DMS114 treated with DMSO at 0.1 percent for 48 hours (cell line): ENCODE measurements around the gene FAM83C.

Source experiments
- DNase-seq: peaks from one replicate; lab custom pipeline; 2025; ENCODE audit not compliant: unreplicated experiment; lab: John Stamatoyannopoulos, UW

Gene FAM83C

DNA sequence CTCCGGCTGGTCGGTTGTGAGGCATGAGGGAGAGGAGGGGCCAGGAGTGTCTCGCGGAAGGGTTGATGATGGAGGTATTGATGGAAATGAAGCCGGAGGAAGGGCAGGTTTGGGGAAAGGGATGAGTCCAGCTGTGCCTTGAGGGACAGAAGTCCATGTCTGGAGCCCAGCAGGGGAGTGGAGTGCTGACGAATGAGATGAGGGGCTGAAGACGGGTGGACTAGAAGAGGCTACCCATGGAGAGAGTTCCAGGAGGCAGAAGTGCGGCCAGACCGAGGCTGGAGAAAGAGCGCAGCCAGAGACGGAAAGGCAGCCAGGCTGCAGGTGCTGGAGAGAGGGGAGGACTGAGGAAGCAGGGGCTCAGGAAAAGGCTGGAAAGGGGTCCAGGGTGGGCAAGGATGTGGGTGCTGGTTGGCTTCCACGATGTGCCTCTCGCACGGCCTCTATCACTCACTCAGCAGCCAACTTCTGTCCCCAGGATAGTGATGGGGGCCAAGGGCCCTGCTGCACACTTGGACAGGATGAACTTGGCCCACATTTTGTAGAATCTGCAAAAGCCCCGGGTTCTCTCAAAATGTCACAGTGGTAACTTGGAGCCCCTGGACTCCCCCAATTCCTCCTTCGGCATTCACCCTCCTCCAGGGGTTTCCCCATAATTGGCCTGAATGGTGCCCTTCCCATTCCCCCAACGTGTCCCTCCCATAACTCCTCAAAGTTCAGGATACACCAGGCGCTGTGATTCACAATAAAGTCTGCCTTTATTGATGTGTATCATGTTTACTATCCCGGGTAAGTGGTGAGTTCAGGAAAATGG, 7.0 kb downstream of the FAM83C start:
- peak; percentile 41 for DNase-seq

DNA sequence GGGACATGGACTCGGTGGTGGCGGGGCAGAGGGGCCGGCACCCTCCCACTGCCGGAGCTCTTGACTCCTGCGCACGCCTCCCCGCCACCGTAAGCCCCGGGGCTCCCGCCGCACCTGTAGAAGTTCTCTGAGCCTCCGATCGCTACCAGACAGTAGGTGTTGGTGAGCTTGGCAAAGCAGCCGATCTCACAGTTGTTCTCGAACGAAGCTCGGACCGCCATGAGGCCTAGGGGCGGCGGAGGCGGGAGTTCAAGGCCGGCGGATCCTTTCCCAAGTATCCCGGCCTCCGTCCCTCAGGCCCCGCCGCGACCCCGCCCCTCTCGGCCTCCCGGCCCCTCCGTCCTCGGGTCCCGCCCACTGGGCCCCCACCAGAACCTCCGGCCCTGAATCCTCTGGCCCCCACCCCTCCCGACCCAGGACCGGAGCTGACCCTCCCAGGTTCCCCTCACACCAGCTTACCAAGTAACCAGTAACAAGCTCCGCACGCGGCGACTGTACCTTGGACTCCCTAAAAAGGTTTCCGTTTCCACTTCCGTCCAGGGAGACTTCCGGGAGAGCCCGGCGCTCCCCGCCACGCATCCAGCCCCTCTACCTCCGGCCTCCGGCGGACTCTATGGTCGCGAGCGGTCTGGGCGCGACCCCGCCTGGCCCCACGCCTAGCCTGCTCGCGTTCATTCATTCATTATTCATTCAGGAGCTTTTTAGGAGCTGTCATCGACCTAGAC, 7.8 kb downstream of the FAM83C start, which contains the start of gene EIF6:
Gene EIF6, minus strand, starts transcription at position 506 of the 725 bp plus-strand sequence. Its CDS starts 285 bp downstream, at position 221.
- peak; percentile 69 for DNase-seq

DNA sequence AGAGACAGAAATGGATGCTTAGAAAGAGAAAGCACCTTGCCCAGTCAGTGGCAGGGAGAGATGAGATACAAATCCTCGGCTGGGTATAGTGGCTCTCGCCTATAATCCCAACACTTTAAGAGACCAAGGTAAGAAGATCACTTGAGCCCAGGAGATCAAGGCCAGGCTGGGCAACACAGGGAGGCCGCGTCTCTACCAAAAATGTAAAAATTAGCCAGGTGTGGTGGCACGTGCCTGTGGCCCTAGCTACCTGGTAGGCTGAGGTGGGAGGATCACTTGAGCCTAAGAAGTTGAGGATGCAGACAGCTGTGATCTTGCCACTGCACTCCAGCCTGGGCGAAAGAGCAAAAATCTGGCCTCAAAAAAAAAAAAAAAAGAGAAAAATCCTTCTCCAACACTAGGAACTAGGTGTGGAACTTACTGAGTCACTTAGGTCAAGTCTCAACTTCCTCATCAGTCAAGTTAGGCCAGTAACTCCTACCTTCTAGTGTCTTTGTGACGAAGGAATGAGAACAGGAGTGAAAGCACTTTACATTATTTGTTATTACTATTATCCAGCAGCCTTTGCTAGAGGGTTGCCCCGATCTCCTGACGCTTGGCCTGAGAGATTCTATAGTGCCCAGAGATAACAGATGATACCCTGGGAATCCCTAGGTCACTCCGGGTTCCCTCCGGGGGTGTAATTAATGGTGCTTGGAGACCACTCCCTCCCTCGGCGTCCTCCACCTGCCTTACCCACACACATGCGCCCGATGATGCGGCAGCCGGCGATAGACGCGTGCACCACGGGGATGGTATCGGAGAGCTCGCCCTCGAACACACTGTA, 8.6 kb downstream of the FAM83C start:
- no peak for DNase-seq

DNA sequence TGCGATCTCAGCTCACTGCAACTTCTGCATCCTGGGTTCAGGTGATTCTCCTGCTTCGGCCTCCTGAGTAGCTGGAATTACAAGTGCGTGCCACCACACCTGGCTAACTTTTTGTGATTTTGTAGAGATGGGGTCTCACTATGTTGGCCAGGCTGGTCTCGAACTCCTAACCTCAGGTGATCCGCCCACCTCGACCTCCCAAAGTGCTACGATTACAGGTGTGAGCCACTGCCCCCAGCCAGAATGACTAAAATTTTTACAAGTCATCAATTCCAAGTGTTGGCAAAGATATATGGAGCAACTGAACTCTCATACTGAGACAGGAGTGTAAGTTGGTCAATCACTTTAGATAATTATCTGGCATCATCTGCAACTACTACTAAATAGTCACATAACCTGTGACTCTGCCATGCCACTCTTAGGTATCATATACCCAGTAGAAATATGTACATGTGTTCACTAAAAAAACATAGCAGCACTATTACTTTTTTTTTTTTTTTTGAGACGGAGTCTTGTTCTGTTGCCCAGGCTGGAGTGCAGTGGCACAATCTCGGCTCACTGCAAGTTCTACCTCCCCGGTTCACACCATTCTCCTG, 10.6 kb downstream of the FAM83C start:
- no peak for DNase-seq

DNA sequence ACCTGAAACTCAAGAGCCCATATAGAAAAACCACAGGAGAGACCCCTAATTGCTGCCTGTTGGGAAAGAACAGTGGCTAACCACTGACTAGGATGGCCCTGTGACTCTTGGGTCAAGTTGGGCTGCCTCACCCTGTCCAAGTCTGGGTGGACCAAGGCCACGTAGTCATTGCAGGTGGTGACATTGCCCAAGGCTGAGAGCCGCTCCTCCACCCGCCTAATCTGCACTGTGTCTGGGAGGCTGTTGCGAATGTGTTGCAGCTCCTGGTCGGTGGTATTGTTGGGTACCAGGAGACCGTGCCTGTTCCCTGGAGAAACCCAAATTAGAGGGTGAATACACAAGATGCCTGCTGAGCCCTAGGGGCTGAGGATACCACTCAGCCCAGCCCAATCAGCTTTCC, 11.7 kb downstream of the FAM83C start:
- no peak for DNase-seq

DNA sequence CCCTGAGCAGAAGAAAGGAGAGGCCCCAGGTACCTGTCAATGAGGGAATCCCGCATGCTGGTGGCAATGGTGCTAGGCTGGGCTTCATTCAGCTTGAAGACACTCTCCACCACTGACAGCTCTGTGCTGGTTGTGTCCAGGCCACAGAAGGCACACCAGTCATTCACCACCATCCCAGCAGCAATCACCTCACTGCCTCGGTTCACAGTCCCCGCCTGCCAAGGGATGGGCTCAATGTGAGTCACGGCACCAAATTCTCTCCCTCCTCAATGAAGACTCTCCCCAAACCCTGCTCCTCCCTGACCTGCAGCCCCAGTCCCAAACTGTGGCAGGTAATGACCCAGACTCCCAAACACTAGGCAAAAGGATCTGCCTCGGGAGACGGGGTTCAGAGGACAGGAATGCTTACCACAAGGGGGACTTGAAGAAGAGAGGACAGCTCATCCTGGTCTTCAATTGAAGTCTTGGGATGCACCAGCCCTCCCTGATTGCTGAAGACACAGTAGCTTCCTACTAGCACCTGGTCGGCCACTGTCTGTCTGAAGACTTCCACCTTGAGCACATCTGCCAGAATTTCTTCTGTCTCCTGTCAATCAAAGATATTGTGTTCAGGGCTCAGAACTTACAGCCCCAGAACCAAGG, 12.6 kb downstream of the FAM83C start:
- no peak for DNase-seq

DNA sequence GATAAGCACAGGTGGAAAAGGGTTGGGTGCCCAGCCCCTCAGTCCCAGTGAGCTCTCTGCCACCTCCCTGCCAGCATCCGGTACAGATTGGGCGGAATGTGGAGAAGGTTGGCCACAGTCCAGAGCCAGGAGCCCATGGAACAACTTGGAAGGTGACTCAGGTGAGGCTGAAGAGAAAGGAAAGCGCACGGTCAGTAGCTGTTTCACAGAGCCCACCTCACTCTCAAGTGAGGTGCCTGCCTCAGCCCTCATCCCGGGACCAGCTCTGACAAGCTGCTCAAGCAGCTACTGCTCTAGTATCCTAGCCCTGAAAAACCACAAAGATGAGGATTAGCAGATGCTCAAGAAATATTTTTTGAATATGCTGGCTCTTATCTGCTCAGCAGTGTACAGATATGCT, 13.2 kb downstream of the FAM83C start:
- no peak for DNase-seq

DNA sequence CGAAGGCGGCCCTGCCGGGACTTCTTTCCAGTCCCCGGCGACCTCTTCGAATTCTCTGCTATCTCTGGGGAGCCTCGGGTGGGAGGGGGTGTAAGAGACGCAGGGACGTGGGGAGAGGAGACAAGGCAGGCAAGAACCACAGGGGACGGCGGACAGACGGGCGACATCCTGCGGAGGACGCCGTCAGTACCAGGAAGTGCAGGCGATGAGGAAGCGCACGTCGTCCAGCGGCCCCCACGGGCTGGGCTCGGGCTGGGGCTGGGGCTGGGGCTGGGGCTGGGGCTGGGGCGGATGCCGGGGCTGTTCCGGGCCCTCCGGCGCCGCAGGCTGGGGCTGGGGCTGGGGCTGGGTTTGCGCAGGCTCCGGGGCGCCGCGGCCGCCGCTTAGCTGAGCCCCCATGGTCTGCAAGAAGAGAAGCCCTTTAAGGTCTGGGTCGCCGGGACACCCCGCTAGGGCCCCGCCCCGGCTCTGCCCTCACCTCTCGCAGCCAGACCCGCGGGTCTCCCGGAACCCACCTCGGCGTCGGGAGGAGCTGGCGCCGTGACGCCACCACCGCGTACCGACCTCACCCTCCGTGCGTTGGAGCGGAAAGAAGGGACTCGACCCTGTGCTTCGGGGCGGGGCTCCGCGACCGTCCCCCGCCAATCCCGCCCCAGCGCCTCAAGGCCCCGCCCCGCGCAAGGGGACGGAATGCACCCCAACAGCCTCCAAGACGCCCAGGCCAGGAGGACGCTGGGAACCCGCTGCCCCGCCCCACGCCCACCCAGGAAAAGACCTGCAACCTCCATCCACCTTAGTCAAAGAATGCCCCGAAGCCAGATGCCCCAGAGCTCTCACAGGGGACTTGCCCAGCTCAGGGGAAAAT, 14.5 kb downstream of the FAM83C start, which contains the start of gene MMP24OS:
Gene MMP24OS, minus strand, starts transcription at position 592 of the 865 bp plus-strand sequence. Its CDS starts 193 bp downstream, at position 399.
- DNase-seq = peak; percentile 57

DNA sequence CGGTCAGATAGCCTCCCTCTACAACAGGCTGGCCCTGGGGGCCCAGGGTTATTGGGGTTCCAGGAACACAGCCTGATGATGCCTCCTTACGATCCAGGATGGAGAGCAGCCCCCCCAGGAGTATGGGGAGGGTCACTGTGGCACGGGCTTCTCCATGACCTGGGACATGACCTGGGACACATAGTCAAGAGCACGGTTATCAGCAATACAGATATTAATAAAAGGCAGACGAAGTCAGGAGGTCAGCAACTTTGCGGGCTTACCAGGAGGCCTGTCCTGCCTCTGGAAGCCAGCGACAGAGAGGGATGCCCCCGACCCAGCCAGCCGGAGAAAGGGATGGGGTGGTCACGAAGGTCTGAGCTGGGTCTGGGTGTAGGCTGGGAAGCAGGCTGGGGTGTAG, 15.1 kb downstream of the FAM83C start:
- no peak for DNase-seq

DNA sequence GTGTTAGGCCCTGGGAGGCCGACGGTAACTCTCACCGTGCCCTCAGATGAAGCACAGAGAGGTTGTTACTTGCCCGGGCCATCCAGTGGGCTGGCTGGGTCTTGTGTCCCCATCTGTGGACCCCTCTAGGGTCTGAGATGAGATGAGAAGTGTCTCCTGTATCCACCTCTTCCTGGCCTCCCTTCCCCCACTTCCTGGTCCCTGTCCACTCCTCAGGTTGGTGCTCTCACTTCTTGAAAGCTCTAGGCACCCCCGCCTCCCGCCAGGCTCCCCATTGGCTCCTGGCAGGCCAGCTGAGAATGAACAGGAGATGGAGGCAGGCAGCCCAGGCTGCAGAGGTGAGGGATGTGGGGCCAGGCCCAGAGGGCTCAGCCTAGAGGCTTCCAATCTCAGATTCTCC, 15.8 kb downstream of the FAM83C start:
- DNase-seq = no peak

DNA sequence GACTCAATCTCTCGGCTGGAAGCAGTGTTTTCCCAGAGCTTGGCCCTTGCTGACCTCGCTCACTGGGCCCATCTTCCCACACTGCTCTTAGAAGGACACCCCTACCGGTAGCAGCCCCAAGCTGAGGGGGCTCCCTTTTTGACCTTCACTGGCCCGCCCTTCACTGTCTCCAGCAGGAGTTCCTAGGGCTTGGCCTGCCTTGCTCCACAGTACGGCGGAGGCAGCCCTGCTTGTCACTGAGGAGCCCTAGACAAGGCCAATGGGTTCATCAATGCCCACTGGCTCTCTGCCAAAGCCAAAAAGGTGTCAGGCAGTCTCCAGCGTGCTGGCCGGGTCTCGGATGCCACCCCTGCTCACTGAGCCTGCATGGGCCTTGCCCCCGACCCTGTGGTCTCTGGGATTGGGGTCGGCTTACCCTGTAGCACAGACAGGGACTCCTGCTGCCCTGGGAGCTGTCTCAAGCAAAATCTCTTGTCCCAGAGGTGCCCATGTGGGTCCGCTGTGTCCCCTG, 16.4 kb downstream of the FAM83C start:
- no peak for DNase-seq

DNA sequence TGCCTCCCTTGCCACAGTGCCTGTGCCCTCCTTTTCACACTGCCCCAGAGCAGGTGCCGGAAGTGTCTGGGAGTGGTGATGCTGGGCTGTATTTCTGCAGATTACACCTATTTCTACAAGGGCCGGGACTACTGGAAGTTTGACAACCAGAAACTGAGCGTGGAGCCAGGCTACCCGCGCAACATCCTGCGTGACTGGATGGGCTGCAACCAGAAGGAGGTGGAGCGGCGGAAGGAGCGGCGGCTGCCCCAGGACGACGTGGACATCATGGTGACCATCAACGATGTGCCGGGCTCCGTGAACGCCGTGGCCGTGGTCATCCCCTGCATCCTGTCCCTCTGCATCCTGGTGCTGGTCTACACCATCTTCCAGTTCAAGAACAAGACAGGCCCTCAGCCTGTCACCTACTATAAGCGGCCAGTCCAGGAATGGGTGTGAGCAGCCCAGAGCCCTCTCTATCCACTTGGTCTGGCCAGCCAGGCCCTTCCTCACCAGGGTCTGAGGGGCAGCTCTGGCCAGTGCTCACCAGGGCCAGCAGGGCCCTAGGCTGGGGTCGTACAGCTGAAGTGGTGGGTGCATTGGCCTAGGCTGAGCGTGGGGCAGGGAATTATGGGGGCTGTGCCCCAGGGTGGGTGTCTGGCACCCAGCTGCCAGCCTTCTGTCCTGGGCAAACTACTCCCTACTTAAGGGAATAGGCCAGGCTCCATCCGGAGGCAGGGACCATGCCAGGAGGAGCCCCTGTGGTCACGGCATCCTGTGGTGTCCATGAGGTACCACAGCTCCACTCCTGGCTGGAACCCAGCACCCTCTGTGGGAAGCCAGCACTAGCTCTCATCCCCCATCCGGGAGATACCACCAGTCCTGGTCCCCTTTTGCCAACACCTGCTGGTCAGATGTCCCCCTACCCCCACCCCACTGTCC, 17.8 kb downstream of the FAM83C start:
- no peak for DNase-seq

DNA sequence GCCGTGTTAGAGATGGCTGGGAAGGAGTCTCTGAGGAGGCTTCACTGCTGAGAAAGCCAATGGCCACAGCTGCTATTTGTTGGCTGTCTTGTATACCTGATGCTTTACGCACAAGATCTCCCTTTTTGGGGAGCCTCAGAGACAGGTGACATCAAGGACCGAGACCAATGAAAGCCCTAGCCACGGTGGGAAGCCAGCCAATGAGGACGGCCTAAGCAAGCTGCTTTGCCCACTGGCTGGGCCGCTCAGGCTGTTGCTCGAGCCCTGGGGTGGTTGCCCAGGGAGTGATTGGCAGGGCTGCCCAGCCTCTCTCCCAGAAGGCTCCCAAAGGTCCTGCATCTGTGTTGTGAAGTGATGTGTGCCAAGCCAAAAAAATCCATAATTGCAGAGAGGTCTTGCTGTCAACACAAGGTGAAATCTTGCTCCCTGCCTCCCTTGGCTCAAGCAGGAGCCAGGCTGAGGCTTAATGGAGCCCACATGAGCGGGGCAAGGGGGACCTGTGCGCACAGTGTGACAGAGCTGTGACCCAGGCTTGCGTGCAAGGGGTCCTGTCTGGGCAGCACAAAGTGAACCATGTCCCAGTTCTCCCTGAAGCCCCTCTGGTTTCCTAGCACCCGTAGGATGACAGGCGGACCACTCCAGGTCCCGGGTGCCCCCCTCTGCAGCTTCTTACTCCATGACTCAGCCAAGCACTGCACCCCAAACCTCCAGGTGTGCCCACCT, 18.6 kb downstream of the FAM83C start:
- no peak for DNase-seq

DNA sequence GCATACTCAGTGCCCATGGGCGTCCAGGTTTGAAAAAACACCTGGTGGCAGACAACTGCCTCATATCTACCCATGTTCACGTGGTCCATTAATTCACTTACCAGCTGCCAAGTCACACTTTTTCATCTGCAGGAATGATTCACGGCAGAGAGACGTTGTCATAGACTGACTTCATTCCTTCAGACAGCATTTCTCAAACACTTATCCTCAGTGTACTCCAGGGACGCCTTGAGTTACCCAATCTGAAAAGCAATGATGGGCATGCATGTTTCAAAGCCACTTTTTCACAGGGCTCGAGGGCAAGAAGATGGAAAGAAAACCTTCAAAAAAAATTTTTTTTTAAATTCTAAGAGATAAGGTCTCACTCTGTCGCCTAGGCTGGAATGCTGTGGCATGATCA, 20.3 kb downstream of the FAM83C start:
- DNase-seq = no peak

DNA sequence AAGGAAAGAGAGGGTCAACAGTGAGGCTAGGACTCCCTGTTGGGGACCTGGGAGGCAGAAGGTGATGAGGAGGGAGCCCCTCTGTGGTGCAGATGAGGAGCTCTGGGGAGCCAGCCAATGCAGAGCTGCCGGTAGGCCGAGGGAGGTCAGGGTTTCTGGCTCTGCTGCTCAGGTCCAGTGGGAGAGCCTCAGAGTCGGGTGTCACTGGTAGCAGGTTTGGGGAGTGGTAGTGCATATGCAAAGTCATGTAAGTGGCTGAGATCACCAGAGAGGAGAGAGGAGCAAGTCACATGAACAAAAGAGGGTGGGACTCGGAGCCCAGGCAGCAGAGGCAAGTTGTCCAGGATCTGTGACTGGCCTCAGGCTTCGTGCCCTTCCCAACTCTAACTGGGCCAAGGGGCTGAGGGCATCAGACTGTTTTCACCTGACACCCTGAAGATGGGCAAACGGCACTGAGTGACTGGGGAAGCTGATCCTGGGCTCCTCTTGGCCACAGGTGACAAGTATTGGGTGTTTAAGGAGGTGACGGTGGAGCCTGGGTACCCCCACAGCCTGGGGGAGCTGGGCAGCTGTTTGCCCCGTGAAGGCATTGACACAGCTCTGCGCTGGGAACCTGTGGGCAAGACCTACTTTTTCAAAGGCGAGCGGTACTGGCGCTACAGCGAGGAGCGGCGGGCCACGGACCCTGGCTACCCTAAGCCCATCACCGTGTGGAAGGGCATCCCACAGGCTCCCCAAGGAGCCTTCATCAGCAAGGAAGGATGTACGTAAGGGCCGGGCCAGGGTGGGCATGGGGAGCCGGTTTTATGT, 20.9 kb downstream of the FAM83C start:
- no peak for DNase-seq

DNA sequence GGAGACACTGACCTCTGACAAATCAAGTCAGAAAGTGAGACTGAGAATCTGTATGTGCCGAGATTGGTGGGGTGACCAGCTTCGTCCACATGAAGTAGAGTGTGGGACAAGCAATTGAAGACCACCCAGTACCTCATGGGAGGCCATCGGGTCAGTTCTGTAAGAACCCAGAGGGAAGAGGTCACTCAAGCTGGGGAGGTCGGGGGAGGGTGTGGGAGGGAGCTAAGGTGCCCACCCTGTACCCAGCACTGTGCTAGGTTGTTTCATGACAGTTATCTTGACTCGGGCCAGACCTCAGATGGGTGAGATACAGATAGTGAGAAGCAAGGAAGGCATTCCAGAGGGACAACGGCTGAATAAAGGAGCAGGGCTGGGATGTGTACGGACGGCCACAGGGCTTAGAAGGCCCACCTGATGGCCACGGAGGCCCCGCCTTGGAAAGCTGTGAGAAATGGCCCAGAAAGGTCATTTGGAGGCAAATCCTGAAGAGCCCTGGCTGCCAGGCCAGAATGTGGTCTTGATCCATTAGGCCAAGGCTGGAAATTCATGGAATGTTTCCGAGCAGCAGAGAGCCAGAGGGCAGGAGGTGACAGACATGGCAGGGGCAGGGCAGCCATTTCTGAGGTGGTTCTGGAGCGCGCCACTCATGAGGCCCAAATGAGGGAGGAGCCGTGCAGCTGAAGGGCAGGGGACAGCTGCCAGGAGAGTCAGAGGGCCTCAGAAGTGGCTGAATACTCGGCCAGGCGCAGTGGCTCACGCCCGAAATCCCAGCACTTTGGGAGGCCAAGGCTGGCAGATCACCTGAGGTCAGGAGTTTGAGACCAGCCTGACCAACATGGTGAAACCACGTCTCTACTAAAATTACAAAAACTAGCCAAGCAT, 22.0 kb downstream of the FAM83C start:
- DNase-seq = no peak
